ENCODE measurements around the gene NRXN3. TPM values are rescaled to one million over a fixed set of nuclear protein-coding genes. Genes with fewer than 3 reads are reported as not detected.

The NRXN3 gene
- total RNA-seq, 1 donor from 2014 or later = 18.0 TPM

- Mint-ChIP-seq H3K4me3 (ENCODE audit: unreplicated experiment) (no peak overlapping the region), H3K27ac (ENCODE audit: unreplicated experiment) (no peak overlapping the region), H3K4me1 (ENCODE audit: low read depth, unreplicated experiment) (peaks cover 18% of the 10 kb centered on the region), H3K27me3 (ENCODE audit: low read depth, unreplicated experiment) (no peaks in the 10 kb centered on the region), H3K9me3 (ENCODE audit: unreplicated experiment) (no peaks in the 10 kb centered on the region), H3K36me3 (ENCODE audit: low read depth, unreplicated experiment) (no peaks in the 10 kb centered on the region)
- Histone ChIP-seq H3K4me1 (ENCODE audit: insufficient read depth, low read length) (peaks cover 5% of the 10 kb centered on the region), H3K79me2 (ENCODE audit: insufficient read depth, low read length) (no peaks in the 10 kb centered on the region), H3K4me3 (ENCODE audit: insufficient read depth, low read depth, low read length) (no peak overlapping the region), H3K27ac (ENCODE audit: low read depth, low read length) (no peak overlapping the region), H2AFZ (ENCODE audit: low read depth, low read length) (no peak overlapping the region), H3K27me3 (ENCODE audit: insufficient read depth, low read length) (no peaks in the 10 kb centered on the region), H3K4me2 (ENCODE audit: low read length) (no peak overlapping the region), H3K36me3 (ENCODE audit: insufficient read depth, low read length) (no peaks in the 10 kb centered on the region), H4K20me1 (ENCODE audit: insufficient read depth, low read length) (no peaks in the 10 kb centered on the region), H3K9ac (ENCODE audit: low read length) (no peak overlapping the region), H3K9me3 (ENCODE audit: insufficient read depth, low read depth, low read length) (no peaks in the 10 kb centered on the region)
- no peak for DNase-seq (ENCODE audit: low read depth)
- FAIRE-seq = no peak
- TF ChIP-seq CTCF (IDR thresholded peaks at IDR 0.05; ENCODE audit: insufficient read depth, low read depth, low read length) = no peak
- no peak for TF ChIP-seq EZH2 (IDR thresholded peaks at IDR 0.05; ENCODE audit: insufficient read depth, low read length)
Observed at GRCh38 chr14:79840103-79840502, 1669.9 kb downstream of the NRXN3 start.

GRCh38 chr14:79840831-79841230, 1670.7 kb downstream of the NRXN3 start:
- Histone ChIP-seq H2AFZ (ENCODE audit: low read depth, low read length) (no peak overlapping the region), H3K36me3 (ENCODE audit: insufficient read depth, low read length) (no peaks in the 10 kb centered on the region), H3K4me3 (ENCODE audit: insufficient read depth, low read depth, low read length) (no peak overlapping the region), H3K9ac (ENCODE audit: low read length) (no peak overlapping the region), H3K4me2 (ENCODE audit: low read length) (no peak overlapping the region), H3K79me2 (ENCODE audit: insufficient read depth, low read length) (no peaks in the 10 kb centered on the region), H3K27me3 (ENCODE audit: insufficient read depth, low read length) (no peaks in the 10 kb centered on the region), H3K9me3 (ENCODE audit: insufficient read depth, low read depth, low read length) (no peaks in the 10 kb centered on the region), H4K20me1 (ENCODE audit: insufficient read depth, low read length) (no peaks in the 10 kb centered on the region), H3K27ac (ENCODE audit: low read depth, low read length) (no peak overlapping the region), H3K4me1 (ENCODE audit: insufficient read depth, low read length) (peaks cover 5% of the 10 kb centered on the region)
- Mint-ChIP-seq H3K27ac (ENCODE audit: unreplicated experiment) (no peak overlapping the region), H3K36me3 (ENCODE audit: low read depth, unreplicated experiment) (no peaks in the 10 kb centered on the region), H3K4me1 (ENCODE audit: low read depth, unreplicated experiment) (peaks cover 17% of the 10 kb centered on the region), H3K9me3 (ENCODE audit: unreplicated experiment) (no peaks in the 10 kb centered on the region), H3K27me3 (ENCODE audit: low read depth, unreplicated experiment) (no peaks in the 10 kb centered on the region), H3K4me3 (ENCODE audit: unreplicated experiment) (no peak overlapping the region)
- FAIRE-seq = no peak
- DNase-seq (ENCODE audit: low read depth) = no peak
- TF ChIP-seq CTCF (IDR thresholded peaks at IDR 0.05; ENCODE audit: insufficient read depth, low read depth, low read length) (no peak), EZH2 (IDR thresholded peaks at IDR 0.05; ENCODE audit: insufficient read depth, low read length) (no peak)

- no peak overlapping the region for H3K4me2 ChIP-seq (ENCODE audit: low read length)
- H3K36me3 ChIP-seq (ENCODE audit: insufficient read depth, low read length) = no peaks in the 10 kb centered on the region
- Mint-ChIP-seq H3K27me3 (ENCODE audit: low read depth, unreplicated experiment) (no peaks in the 10 kb centered on the region), H3K27ac (ENCODE audit: unreplicated experiment) (no peak overlapping the region), H3K4me3 (ENCODE audit: unreplicated experiment) (no peak overlapping the region), H3K4me1 (ENCODE audit: low read depth, unreplicated experiment) (peaks cover 11% of the 10 kb centered on the region), H3K9me3 (ENCODE audit: unreplicated experiment) (no peaks in the 10 kb centered on the region), H3K36me3 (ENCODE audit: low read depth, unreplicated experiment) (no peaks in the 10 kb centered on the region)
- no peak overlapping the region for H3K4me3 ChIP-seq (ENCODE audit: insufficient read depth, low read depth, low read length)
- DNase-seq (ENCODE audit: low read depth) (no peak), FAIRE-seq (no peak)
- H3K4me1 ChIP-seq (ENCODE audit: insufficient read depth, low read length) = peaks cover 5% of the 10 kb centered on the region
- no peak overlapping the region for H2AFZ ChIP-seq (ENCODE audit: low read depth, low read length)
- TF ChIP-seq EZH2 (IDR thresholded peaks at IDR 0.05; ENCODE audit: insufficient read depth, low read length) (no peak), CTCF (IDR thresholded peaks at IDR 0.05; ENCODE audit: insufficient read depth, low read depth, low read length) (no peak)
- no peaks in the 10 kb centered on the region for H3K79me2 ChIP-seq (ENCODE audit: insufficient read depth, low read length)
- no peaks in the 10 kb centered on the region for H4K20me1 ChIP-seq (ENCODE audit: insufficient read depth, low read length)
- no peaks in the 10 kb centered on the region for H3K27me3 ChIP-seq (ENCODE audit: insufficient read depth, low read length)
- H3K27ac ChIP-seq (ENCODE audit: low read depth, low read length) = no peak overlapping the region
- H3K9ac ChIP-seq (ENCODE audit: low read length) = no peak overlapping the region
- H3K9me3 ChIP-seq (ENCODE audit: insufficient read depth, low read depth, low read length) = no peaks in the 10 kb centered on the region
Observed at GRCh38 chr14:79841433-79841832, 1671.3 kb downstream of the NRXN3 start.

Measured in astrocyte (in vitro differentiated cells and primary cell).